ENCODE data around the gene STUB1. TPM values are rescaled to one million over a fixed set of nuclear protein-coding genes. Genes with fewer than 3 reads are reported as not detected.
A peak's percentile ranks its signal among the peaks of the same experiment; 100 is the strongest.

Gene STUB1
- total RNA-seq, 4 donors from 2014 or later = 116 to 143 (median 125) TPM

DNA sequence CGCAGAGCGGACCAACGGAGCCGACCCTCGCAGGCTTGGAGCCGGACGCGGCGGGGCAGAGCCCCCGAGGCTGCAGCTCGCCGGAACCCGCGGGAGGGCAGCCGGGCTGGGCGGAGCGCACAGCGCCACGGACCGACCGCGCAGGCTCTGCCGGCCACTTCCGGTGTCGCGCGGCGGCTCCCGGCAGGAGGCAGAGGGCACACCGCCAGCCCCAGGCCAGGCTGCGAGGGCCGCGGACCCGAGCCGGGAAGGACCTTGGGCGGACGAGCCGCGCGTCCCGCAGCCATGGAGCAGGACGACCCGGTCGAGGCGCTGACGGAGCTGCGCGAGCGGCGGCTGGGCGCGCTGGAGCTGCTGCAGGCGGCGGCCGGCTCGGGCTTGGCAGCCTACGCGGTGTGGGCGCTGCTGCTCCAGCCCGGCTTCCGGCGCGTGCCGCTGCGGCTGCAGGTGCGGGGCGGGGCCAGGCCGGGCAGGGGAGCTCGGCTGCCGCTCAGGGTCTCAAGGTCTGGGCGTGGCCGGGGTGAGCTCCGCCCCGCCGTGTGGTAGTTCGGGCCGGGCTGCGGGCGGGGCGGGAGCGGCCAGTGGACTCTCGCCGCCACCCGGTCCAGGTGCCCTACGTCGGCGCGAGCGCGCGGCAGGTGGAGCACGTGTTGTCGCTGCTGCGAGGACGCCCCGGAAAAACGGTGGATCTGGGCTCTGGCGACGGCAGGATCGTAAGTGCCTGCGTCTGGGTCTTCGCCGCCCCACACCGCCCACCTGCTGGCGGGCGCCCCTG lies 41.0 kb downstream of the STUB1 start, which contains the start of gene ANTKMT:
Gene ANTKMT (plus strand): TSS at position 157 of the 775 bp plus-strand sequence. CDS start 129 bp downstream, at position 286.
- Histone ChIP-seq H3K27ac (peak within 1 kb of the TSS; percentile 49), H3K36me3 (no peaks in the 10 kb centered on the region), H3K27me3 (peaks cover 28% of the 10 kb centered on the region), H3K4me3 (peak within 1 kb of the TSS; percentile 66), H3K4me1 (peaks cover 35% of the 10 kb centered on the region), H3K9me3 (no peaks in the 10 kb centered on the region)
- TF ChIP-seq POLR2A (IDR thresholded peaks at IDR 0.05) (no peak), POLR2AphosphoS5 (IDR thresholded peaks at IDR 0.05) (peak in 1 of 3 donors; percentile 4)
- DNase-seq (ENCODE audit: low spot score in 2 of 2) = no peak
- WGBS = 0% methylated on average over 3 of the region's 106 CpGs

- no peak for TF ChIP-seq CTCF (IDR thresholded peaks at IDR 0.05)
- TF ChIP-seq POLR2AphosphoS5 (IDR thresholded peaks at IDR 0.05) = no peak
- TF ChIP-seq EP300 (IDR thresholded peaks at IDR 0.05) = no peak
- TF ChIP-seq POLR2A (IDR thresholded peaks at IDR 0.05) = no peak
- DNase-seq (ENCODE audit: low spot score in 2 of 2) = no peak
- no peak overlapping the region for H3K27ac ChIP-seq
- peak overlapping the region; percentile 66 for H3K4me3 ChIP-seq
- 30% methylated on average over 8 of the region's 51 CpGs for WGBS
- no peaks in the 10 kb centered on the region for H3K9me3 ChIP-seq
- no peaks in the 10 kb centered on the region for H3K36me3 ChIP-seq
- H3K4me1 ChIP-seq = peaks cover 37% of the 10 kb centered on the region
- peaks cover 28% of the 10 kb centered on the region for H3K27me3 ChIP-seq
These were observed 41.7 kb downstream of the STUB1 start for GRCh38 chr16:721765-722540.

DNA sequence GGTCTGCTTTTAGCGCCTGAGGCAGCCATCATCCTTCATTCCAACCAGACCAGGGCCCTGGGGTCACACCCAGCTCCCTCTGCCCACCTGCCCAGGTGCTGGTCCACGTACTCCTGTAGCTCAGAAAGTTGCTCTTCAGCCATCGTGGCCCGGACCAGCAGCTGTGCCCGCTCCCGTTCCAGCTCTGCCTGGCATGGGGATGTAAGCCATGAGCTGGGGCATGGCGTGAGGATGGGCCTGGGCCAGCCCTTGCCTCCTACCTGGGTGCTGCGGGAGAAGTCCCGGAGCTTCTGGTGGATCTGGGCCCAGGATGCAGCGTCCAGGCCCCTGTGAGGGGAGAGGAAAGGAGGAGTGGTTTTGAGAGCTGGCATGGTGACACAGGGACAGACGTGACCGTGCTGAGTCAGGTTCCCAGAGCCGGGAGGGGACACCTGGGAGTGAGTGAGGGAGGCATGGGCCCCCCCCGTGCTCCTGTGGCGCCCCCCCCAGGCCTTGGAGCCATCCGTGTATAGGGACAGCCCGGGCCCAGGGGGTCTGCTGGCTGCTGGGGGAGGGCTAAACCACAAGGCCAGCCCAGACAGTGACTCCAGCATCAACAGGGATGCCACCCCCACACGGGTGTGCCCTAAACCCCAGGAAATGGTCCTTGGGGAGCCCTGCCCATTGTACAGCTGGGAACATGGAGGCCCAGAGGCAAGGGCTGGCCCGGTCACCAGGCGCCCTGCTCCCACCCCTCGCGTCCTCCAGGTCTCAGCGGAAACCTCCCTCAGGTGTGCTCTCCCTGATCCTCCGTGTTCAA lies 42.8 kb downstream of the STUB1 start:
- no peak overlapping the region for H3K4me3 ChIP-seq
- H3K9me3 ChIP-seq = no peaks in the 10 kb centered on the region
- H3K27ac ChIP-seq = no peak overlapping the region
- TF ChIP-seq POLR2A (IDR thresholded peaks at IDR 0.05) = no peak
- TF ChIP-seq EP300 (IDR thresholded peaks at IDR 0.05) = no peak
- no peak for TF ChIP-seq POLR2AphosphoS5 (IDR thresholded peaks at IDR 0.05)
- no peak for TF ChIP-seq CTCF (IDR thresholded peaks at IDR 0.05)
- H3K4me1 ChIP-seq = peaks cover 48% of the 10 kb centered on the region
- DNase-seq (ENCODE audit: low spot score in 2 of 2) = no peak
- 85% methylated on average over 8 of the region's 24 CpGs for WGBS
- no peaks in the 10 kb centered on the region for H3K36me3 ChIP-seq
- peaks cover 29% of the 10 kb centered on the region for H3K27me3 ChIP-seq

DNA sequence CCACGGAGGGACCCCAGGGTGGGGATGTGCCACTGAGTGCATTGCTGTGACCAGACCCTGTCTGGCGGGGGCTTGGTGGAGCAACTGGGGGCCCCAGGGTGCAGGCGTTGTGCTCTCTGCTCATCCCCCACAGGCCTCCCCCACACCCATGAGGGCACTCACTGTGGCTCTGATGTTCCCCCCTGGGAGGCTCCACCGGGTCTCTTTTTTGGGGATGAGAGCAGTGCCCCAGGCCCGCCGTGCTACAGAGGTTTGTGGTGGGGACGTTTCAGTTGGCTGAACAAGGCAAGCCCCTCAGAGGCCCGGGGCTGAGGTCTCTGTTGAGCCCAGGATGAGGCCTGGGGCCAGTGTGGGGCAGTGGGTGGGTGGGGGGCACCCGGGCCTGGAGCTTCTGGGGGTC lies 43.5 kb downstream of the STUB1 start:
- 93% methylated on average over 2 of the region's 9 CpGs for WGBS
- DNase-seq (ENCODE audit: low spot score in 2 of 2) = no peak
- Histone ChIP-seq H3K4me3 (no peak overlapping the region), H3K4me1 (peaks cover 55% of the 10 kb centered on the region), H3K27ac (no peak overlapping the region), H3K36me3 (no peaks in the 10 kb centered on the region), H3K27me3 (peaks cover 33% of the 10 kb centered on the region), H3K9me3 (no peaks in the 10 kb centered on the region)
- TF ChIP-seq EP300 (IDR thresholded peaks at IDR 0.05) (no peak), POLR2A (IDR thresholded peaks at IDR 0.05) (no peak), CTCF (IDR thresholded peaks at IDR 0.05) (no peak), POLR2AphosphoS5 (IDR thresholded peaks at IDR 0.05) (no peak)

GRCh38 chr16:724188-725040 lies 44.2 kb downstream of the STUB1 start:
- DNase-seq (ENCODE audit: low spot score in 2 of 2) = no peak
- no peaks in the 10 kb centered on the region for H3K9me3 ChIP-seq
- no peak for TF ChIP-seq POLR2AphosphoS5 (IDR thresholded peaks at IDR 0.05)
- no peak for TF ChIP-seq POLR2A (IDR thresholded peaks at IDR 0.05)
- no peak for TF ChIP-seq CTCF (IDR thresholded peaks at IDR 0.05)
- no peak for TF ChIP-seq EP300 (IDR thresholded peaks at IDR 0.05)
- 78% methylated on average over 10 of the region's 29 CpGs for WGBS
- H3K36me3 ChIP-seq = no peaks in the 10 kb centered on the region
- H3K27me3 ChIP-seq = peaks cover 34% of the 10 kb centered on the region
- H3K4me1 ChIP-seq = peaks cover 57% of the 10 kb centered on the region
- H3K27ac ChIP-seq = no peak overlapping the region
- no peak overlapping the region for H3K4me3 ChIP-seq
